Activated T-cell treated with anti-CD3 and anti-CD28 coated beads for 1 hour (primary cell): ENCODE data around the gene PPFIBP2.

Experiments used
- DNase-seq: peaks from one replicate; pipeline ENCODE4 v3.0.0-alpha.2; 2020; ENCODE audit warnings: low read depth

Gene PPFIBP2

DNA sequence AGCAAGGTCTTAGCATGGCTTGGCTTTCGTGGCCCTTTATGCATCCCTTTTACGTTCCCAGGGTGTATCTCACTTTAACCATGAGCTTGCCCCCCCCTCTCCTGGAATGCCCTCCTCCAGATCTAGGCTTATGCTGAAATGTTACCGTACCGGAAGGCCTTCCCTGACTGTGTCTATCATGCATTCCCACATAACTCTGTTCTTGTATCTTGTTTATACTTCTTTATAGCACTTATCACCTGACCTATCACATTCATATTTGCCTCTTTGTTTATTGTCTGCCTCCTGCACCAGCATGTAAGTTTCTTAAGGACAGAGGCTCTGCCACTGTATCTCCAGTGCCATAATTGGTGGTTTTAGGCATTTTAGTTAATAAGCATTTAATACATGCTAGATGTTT lies 38.9 kb downstream of the PPFIBP2 start:
- no peak for DNase-seq

GRCh38 chr11:7555052-7555699 lies 41.4 kb downstream of the PPFIBP2 start:
- DNase-seq, result no peak

GRCh38 chr11:7558046-7558445 lies 44.2 kb downstream of the PPFIBP2 start:
- DNase-seq, result no peak

- no peak for DNase-seq
Observed at GRCh38 chr11:7559398-7560283, 45.8 kb downstream of the PPFIBP2 start.

GRCh38 chr11:7561562-7561961 lies 47.8 kb downstream of the PPFIBP2 start:
- no peak for DNase-seq

DNA sequence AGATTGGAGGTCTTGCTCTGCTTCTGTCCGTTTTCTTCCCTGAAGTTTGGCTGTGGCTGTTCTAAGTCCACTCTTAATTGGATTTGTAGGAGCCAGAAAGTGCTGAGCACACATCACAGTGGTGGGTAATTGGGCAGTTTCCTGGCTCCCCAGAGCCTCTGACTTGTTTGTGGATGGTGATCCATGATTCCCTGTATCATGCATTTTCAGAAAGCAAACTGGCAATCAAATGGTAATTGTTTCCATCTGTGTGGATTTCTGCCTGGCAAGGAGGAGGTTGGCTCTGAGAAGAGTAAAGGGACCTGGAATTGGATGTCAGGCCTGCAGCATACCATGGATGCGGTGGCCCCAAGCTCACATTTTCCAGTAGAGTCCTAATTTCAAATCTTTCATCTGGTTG lies 49.5 kb downstream of the PPFIBP2 start:
- no peak for DNase-seq

DNA sequence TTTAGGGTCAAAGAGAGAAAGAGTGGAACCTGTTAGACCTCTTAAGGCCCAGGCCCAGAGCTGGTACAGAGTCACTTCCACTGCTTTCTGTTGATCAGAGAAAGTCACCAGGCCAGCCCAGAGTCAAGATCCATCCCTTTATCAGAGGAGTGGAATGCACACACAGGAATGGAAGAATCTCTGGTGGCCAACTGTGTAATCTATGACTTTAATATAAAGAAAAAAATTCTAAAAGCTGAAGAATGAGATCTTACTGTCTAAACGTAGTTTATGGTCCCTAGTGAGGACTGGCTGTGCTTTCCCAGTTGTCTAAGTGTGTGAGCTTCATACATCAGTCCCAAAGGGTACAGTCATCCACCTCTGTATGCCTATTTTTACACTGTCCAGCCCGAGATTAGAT lies 51.0 kb downstream of the PPFIBP2 start:
- no peak for DNase-seq

DNA sequence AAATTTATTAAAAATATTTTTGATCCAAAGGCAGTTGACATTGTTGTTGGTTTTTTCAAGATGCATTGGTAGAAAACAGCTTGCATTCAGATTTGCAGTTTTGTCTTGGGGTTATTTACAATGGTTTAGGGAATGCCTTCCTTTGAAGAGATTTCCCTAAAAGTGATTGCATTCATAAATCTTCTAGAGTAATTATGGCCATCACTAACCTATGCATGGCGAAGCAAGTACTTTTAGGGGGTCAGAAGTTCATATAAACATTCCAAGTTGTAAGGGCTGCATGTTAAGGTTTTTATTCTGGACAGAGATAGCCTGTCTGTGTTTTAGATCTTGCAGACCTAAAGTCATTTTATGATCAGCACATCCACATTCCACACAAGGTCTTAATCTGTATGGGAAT lies 53.5 kb downstream of the PPFIBP2 start:
- DNase-seq, result no peak

GRCh38 chr11:7569044-7569443 lies 55.2 kb downstream of the PPFIBP2 start:
- DNase-seq, result no peak

DNA sequence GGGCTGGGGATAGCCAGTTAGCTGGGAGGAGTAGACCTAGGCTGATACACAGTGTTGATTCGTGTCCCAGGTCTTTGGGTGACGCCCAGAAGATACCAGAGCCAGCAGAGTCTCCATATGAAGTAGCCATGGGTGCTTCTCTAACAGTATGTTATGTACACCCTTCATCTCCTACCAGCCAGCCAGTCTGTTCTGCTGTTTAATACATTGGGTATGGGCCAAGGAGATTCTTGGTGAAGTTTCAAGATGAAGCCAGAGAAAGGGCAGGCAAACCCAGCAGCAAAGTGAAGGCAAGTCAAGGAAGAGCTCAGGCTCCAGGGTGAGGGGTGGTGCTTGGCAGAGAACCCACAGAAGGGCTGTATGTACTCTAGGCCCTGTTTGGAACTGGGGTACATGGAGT lies 56.4 kb downstream of the PPFIBP2 start:
- no peak for DNase-seq

- no peak for DNase-seq
Observed at GRCh38 chr11:7570938-7571521, 57.2 kb downstream of the PPFIBP2 start.

DNA sequence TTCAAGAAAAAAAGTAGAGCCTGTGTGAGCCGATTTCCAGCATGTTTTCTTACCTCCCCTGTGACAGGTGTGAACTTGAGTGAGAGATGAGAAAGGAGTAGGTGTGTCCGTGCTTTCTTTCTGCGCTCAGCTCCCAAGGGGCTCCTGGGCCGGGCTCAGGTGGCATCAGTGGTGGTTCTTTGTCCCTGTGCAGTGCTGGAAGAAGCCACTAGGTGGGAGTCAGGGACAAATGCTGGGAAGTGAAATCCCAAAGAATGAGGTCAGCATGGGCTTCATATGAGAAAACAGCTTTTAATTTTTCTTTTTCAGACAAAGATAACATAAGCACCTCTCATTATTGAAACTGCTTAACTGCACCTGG lies 57.8 kb downstream of the PPFIBP2 start:
- no peak for DNase-seq

- DNase-seq, result no peak
Observed at GRCh38 chr11:7572001-7572712, 58.4 kb downstream of the PPFIBP2 start.

DNA sequence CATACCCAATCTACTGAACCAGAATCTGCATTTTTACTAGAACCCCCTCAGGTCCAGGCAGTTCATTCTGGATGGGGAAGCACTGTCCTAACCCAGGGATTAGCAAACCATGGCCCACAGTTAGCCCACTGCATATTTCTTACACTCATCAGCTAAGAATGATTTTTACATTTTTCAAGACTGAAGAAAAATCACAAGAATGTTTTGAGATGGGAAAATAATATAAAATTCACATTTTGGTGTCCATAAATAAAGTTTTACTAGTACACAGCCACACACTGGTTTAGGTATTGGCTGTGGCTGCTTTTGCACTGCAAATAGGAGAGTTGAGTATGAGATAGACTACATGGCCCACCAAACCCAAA lies 59.4 kb downstream of the PPFIBP2 start:
- DNase-seq, result no peak

GRCh38 chr11:7573558-7574296 lies 59.9 kb downstream of the PPFIBP2 start:
- no peak for DNase-seq

GRCh38 chr11:7574491-7575130 lies 60.8 kb downstream of the PPFIBP2 start:
- DNase-seq, result no peak

- no peak for DNase-seq
Observed at GRCh38 chr11:7575841-7576725, 62.3 kb downstream of the PPFIBP2 start.

- no peak for DNase-seq
Observed at GRCh38 chr11:7576726-7577290, 63.0 kb downstream of the PPFIBP2 start.

GRCh38 chr11:7577291-7578190 lies 63.7 kb downstream of the PPFIBP2 start:
- DNase-seq, result no peak
